NOMO-1 treated with dmso at 0.1 percent for 144 hours (cell line): ENCODE results near the gene ITM2B.
"Not testable (repeated sequence)": the region's sequence is repeated elsewhere in the genome, so short reads cannot be mapped to it uniquely, and the experiment has no call there.

Experiments
- DNase-seq: peaks from one replicate; lab custom pipeline; 2025; ENCODE audit not compliant: unreplicated experiment; lab: John Stamatoyannopoulos, UW

Gene ITM2B

DNA sequence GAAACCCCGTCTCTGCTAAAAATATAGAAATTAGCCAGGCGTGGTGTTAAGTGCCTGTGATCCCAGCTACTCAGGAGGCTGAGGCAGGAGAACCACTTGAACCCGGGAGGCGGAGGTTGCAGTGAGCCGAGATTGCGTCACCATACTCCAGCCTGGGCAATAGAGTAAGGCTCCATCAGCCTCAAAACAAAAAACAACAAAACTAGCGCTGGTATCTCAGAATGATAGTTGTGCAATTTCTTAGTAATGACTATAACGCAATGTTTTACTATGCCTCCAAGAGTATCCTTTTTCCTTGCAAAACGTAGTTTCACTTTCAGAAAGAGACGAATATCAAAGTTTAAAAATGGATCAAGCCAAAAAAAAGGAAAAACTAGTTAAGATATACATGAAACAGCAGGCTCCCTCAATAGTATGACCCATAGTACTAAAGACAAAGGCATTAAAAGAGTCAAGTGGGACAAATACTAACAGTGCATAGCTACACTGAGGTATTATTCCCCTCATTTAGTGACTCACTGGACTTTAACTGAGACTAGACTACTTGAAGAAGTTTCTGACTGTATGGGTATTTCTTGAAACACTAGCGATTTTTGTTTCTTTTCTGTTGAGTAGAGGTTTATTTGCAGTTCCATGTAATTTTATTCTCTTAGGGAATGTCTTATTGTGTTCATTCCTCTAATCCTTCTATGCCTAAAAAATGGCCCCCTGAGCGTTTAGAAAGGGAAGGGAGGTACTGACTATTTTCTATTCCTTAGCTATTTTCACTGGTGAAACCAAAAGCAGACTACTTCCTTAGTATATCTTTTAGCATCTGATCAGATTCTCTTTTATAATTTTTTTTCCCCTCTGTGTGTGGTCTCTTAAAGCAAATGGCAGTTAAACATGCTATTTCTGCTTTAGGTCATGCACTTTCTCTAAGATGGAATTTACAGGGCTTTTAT, 10.4 kb upstream of the ITM2B start:
- peak; percentile 44 for DNase-seq

DNA sequence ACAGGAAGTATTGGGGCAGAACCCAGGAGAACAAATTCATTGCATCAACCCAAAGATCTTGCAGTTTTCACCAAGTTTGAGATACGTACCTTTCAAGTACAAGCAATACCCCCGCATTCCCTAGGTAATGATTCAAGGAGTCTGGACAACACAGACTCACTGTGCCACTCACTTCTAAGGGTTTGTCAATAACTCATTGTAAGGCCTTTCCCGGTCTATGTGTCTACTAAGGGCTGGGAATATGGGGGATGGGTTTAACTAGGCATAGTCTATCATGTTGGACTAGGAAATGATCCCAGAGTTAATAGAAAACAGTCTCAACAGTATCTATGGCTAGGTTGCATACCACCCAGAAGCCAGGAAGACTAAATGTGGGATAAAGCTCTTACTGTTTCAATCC, 8.3 kb upstream of the ITM2B start:
- no peak for DNase-seq

DNA sequence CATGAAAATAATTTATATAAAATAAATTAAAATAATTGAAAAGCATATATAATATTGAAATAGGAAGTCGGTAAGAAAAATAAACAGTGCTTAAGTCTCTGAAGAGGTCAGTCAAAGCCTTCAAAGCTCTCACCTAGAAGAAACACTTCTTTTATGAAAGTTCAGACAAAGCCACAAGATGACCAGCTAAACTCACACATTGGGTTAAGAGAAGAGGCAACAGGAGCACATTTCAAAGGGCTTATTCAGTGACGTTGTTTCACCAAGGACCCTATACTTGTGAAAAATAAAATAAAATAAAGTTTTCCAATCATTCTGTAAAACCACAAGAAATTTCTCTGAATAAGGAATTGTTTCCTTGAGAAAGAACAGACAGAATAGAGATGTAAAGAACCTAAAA, 2.5 kb upstream of the ITM2B start:
- DNase-seq: no peak

DNA sequence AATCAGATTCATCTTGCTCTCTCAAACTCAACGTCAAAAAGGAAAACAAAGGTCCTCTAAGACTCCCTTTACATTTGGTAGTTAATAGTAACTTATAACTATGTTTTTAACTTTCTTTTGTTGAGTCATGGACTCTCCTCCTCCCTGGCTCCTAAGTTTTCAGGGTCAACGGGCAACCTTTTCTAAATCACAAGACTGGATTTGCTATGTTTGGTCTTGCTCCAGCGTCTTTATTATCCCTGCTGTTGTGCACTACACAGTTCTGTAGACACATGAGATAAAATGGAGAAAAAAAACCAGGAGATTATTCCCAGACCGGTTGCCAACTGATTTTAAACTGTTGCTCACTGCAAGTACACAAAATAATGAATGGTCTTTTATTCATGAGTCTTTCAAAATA, 1.9 kb upstream of the ITM2B start:
- DNase-seq: no peak

DNA sequence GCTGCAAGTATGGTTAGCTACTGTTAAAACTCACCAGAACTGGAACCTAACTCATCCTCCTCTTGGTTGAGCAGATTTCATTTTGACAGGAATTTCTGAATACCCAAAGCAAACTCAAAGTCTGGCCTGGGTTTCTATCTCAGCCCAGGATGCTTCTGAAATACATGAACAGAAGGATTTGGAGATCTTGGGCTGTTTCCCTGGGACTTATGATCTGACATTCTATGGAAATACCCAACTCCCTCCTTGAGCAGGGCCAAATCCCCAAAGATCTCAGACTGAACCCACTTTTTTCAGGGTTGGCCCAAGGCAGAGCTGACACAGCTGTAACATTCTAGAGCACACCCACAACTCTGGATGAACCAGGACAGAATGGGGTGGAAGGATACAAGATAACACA, 1.1 kb upstream of the ITM2B start:
- DNase-seq: no peak

GRCh38 chr13:48232420-48233045, 473 bp upstream of the ITM2B start:
- DNase-seq: no peak

- no peak for DNase-seq
Observed at GRCh38 chr13:48233889-48234488, 983 bp downstream of the ITM2B start.

DNA sequence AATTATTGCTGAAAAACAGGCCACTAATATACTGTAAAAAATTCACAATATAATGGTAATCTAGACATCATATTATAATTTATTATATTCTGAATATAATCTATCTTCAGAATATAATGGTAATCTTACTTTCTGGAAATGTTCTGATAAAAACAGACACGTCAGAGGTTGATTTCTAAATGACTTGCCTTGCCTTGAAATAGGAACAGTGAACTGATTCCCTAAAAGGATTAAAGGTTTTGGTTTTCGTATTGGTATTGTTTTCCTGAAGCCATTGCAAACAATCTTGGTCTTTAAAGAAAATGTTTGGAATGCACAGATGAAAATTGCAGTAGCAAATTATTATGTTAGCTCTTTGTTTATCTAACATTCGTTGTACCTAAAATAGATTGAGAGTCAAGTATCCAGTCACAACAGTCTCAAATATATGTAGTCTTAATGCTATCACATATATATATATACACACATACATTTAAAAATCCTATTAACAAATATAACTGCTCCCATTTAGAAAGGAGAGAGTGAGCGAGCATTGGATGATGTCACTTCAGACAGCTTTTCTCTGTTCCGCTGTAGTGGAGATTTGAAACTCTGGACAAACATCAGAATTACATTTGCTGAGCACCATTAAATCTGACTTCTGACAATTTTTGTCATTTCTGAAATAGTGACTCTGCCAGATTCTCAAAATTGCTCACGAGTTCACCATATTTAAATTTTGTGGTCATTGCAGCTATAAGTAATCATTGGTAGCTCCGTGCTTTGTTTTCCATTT, 1.7 kb downstream of the ITM2B start:
- DNase-seq: no peak

DNA sequence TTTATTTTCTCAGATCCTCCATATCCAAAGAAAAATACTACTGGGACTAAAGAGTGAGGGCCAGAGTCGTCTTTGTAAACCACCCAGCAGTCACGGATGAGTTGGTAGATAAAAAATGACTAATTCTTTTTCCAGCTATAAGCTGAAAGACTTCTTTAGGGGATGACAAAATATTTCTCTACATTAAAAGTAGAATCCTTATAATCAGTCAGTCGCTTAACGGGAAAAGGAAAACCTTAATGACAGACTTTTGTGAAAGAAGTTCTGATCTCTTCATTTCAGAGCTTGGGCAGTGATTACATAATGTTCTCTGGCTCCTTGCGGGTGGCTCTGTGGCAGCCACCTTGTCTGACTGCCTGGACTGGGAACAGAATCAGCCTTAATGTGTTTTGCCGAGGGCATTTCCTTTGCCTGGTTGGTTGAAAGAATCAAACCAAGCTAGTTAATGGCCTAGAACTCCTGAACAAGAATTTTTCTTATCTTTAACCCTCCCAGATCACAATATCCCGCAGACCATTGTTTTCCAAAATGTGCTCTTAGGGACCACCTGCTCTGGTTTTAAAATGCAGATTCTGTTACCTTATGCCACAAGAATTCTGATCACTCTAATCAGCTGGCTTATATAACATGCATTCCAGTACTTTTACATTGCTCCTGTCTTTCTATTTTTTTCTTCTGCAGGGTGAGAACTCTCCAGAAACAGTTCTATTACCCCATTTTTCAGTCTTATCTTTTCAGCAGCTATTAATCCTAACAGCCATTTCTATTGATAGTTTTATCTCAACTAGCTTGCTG, 2.5 kb downstream of the ITM2B start:
- no peak for DNase-seq

GRCh38 chr13:48236528-48237353, 3.7 kb downstream of the ITM2B start:
- DNase-seq: no peak

GRCh38 chr13:48239369-48239768, 6.4 kb downstream of the ITM2B start:
- not testable (repeated sequence) for DNase-seq

DNA sequence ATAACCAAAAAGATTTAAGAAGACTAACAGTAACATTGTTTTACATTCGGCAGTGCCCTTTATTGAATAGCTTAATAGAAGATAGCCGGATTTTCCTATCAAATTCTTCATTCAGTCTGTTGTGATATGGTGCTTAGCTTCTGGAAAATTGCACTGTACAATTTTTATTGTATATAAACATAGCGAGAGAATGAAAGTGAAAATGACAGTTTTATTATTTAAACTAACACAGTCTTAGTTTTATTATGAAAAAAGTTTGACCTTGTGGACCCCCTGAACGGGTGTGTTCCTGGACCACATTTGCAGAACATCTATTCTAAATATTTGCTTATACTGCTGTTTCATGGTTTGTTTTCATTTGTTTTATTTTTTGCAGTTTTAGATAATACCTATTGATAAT, 8.6 kb downstream of the ITM2B start:
- no peak for DNase-seq

- no peak for DNase-seq
Observed at GRCh38 chr13:48242677-48243076, 9.7 kb downstream of the ITM2B start.

- no peak for DNase-seq
Observed at GRCh38 chr13:48244159-48244558, 11.2 kb downstream of the ITM2B start.

GRCh38 chr13:48246102-48246501, 13.1 kb downstream of the ITM2B start:
- no peak for DNase-seq

GRCh38 chr13:48249018-48249417, 16.0 kb downstream of the ITM2B start:
- DNase-seq: no peak

DNA sequence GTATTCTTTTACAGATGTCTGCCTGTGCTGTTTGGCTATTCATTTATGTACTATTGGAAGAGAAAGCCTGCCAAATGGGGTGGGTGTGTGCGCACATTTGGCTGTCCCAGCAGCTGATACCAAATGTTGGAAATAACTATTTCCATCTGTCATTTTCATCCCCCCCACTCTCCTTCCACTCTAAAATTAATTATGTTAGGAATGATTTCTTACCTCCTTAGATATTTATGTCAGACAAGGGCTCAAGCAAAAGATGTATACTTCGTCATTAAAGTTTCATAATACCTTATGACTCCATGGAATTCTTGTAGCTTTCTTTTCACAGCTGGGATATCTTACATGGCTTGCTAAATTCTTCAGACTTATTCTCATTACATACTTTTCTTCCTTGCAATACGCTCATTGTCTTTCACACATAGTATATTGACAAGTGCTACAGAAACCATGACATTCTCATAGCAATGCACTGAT, 18.6 kb downstream of the ITM2B start:
- no peak for DNase-seq

GRCh38 chr13:48252176-48252575, 19.2 kb downstream of the ITM2B start:
- no peak for DNase-seq

DNA sequence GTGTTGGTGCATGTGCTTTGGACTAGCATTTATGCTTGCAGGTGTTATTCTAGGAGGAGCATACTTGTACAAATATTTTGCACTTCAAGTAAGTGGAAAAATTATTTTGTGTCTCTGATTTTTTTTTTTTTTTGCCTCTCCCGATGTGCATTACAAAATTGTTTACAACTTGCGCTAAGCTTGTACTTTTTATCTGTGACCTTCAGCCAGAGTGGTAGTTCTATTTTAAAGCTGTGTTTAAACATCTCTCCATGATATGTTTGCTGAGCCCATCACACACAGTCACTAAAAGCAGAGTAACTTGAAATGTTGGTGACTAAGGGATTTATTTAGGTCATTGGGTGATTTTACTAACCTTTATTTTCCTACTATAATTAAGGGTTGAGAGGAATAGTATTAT, 20.8 kb downstream of the ITM2B start:
- DNase-seq: no peak

GRCh38 chr13:48255090-48255489, 22.1 kb downstream of the ITM2B start:
- no peak for DNase-seq
